Activated CD8-positive, alpha-beta T cell treated with anti-CD3 and anti-CD28 coated beads for 36 hours (primary cell): ENCODE results near the gene SMC5. TPM values are rescaled to one million over a fixed set of nuclear protein-coding genes. Genes with fewer than 3 reads are reported as not detected.

ENCODE experiments used
- ATAC-seq: fragments of 200-7000 bp; cut with Tn5 transposase; one replicate; pipeline ENCODE4 v1.10.0; 2021; ENCODE audit warnings: mild to moderate bottlenecking, moderate library complexity
- CTCF ChIA-PET: fragments of 350-600 bp; sonication (Branson Sonifier 250); formaldehyde crosslinking; loops from one replicate; lab custom pipeline; 2021; ENCODE audit warnings: antibody characterized with exemption; lab: Charles Lee
- POLR2A ChIA-PET: fragments of 350-600 bp; sonication (Branson Sonifier 250); formaldehyde crosslinking; loops from one replicate; lab custom pipeline; 2021; ENCODE audit warnings: antibody characterized with exemption; lab: Charles Lee
- DNase-seq: peaks from one replicate; pipeline ENCODE4 v3.0.0-alpha.2; 2020
- H3K27ac Mint-ChIP-seq: one replicate; pipeline ENCODE4 v1.8.0; 2021; ENCODE audit warnings: mild to moderate bottlenecking, mixed read lengths
- H3K27me3 Mint-ChIP-seq: one replicate; pipeline ENCODE4 v1.8.0; 2021; ENCODE audit warnings: mixed read lengths
- H3K36me3 Mint-ChIP-seq: one replicate; pipeline ENCODE4 v1.8.0; 2021; ENCODE audit warnings: low read depth, mixed read lengths
- H3K4me1 Mint-ChIP-seq: one replicate; pipeline ENCODE4 v1.8.0; 2021; ENCODE audit warnings: low read depth, mixed read lengths
- H3K4me3 Mint-ChIP-seq: one replicate; pipeline ENCODE4 v1.8.0; 2021; ENCODE audit warnings: mild to moderate bottlenecking, moderate library complexity, mixed read lengths
- H3K9me3 Mint-ChIP-seq: one replicate; pipeline ENCODE4 v1.8.0; 2021; ENCODE audit warnings: mixed read lengths
- CTCF ChIP-seq: fragments of 200-600 bp; IDR thresholded peaks from one replicate; pipeline ENCODE4 v1.8.0; 2022; ENCODE audit warnings: antibody characterized with exemption, mild to moderate bottlenecking
- intact Hi-C: fragments of 100-400 bp; cut with micrococcal nuclease; formaldehyde crosslinking; loops from one replicate; pipeline ENCODE4 v1.10.0; 2022
- total RNA-seq, 2 experiments: library from RNA; stranded (reverse); gene quantifications; one replicate each; pipeline ENCODE4 v1.2.3, GENCODE V29; 2021

The SMC5 gene
- total RNA-seq, 2 experiments from 2014 or later: 30.9 to 32.0 TPM

- DNase-seq: no peak
- Mint-ChIP-seq H3K27me3 (no peaks in the 10 kb centered on the region), H3K9me3 (no peaks in the 10 kb centered on the region), H3K27ac (peak overlapping the region; percentile 53), H3K4me1 (peaks cover 85% of the 10 kb centered on the region), H3K4me3 (no peak overlapping the region), H3K36me3 (peaks cover 5% of the 10 kb centered on the region)
- ChIA-PET CTCF (interaction anchor here (1.1 to 1.4 kb wide), 2 partner anchors 9 to 200 kb away, joined by 3 read pairs; no protein-coding TSS in a partner anchor), POLR2A (interaction anchor here (0.6 to 0.8 kb wide), 2 partner anchors 9 to 52 kb away, joined by 3 read pairs; no protein-coding TSS in a partner anchor)
- TF ChIP-seq CTCF: no peak
- intact Hi-C loops: no loop called here
- ATAC-seq: no peak
Observed at GRCh38 chr9:70402213-70402612, 143.4 kb downstream of the SMC5 start.

- intact Hi-C loops: no loop called here
- CTCF ChIA-PET: interaction anchor here (2.4 to 3.6 kb wide), 2 partner anchors 12 to 199 kb away, joined by 15 to 18 read pairs; no protein-coding TSS in a partner anchor
- H3K27me3 Mint-ChIP-seq: no peaks in the 10 kb centered on the region
- H3K27ac Mint-ChIP-seq: peak overlapping the region; percentile 83
- ATAC-seq (no peak), DNase-seq (no peak)
- H3K36me3 Mint-ChIP-seq: peaks cover 8% of the 10 kb centered on the region
- peaks cover 85% of the 10 kb centered on the region for H3K4me1 Mint-ChIP-seq
- POLR2A ChIA-PET: interaction anchor here (1.2 to 1.6 kb wide), 2 partner anchors 9 to 19 kb away, joined by 3 read pairs; no protein-coding TSS in a partner anchor
- TF ChIP-seq CTCF: no peak
- H3K9me3 Mint-ChIP-seq: no peaks in the 10 kb centered on the region
- H3K4me3 Mint-ChIP-seq: no peak overlapping the region
Observed at GRCh38 chr9:70403166-70403565, 144.4 kb downstream of the SMC5 start.

GRCh38 chr9:70403618-70404025 lies 144.8 kb downstream of the SMC5 start:
- Mint-ChIP-seq H3K27ac (peak overlapping the region; percentile 83), H3K4me1 (peaks cover 85% of the 10 kb centered on the region), H3K4me3 (no peak overlapping the region)

GRCh38 chr9:70404261-70404660 lies 145.5 kb downstream of the SMC5 start:
- Mint-ChIP-seq H3K4me3 (no peak overlapping the region), H3K9me3 (no peaks in the 10 kb centered on the region), H3K36me3 (peaks cover 8% of the 10 kb centered on the region), H3K27ac (peak overlapping the region; percentile 83), H3K4me1 (peaks cover 81% of the 10 kb centered on the region), H3K27me3 (no peaks in the 10 kb centered on the region)
- POLR2A ChIA-PET: interaction anchor here (1.2 to 2.8 kb wide), 3 partner anchors 8 to 20 kb away, joined by 3 to 8 read pairs (median 3); no protein-coding TSS in a partner anchor
- TF ChIP-seq CTCF: no peak
- intact Hi-C loops: no loop called here
- ATAC-seq: no peak
- DNase-seq: no peak
- CTCF ChIA-PET: interaction anchor here (2.0 to 3.6 kb wide), 4 partner anchors 10 to 198 kb away, joined by 5 to 18 read pairs (median 12); partner anchors contain the start of gene KLF9

More at GRCh38 chr9:70403618-70404025, 144.8 kb downstream of the SMC5 start:
- ChIA-PET CTCF (interaction anchor here (2.4 to 3.6 kb wide), 2 partner anchors 13 to 199 kb away, joined by 15 to 18 read pairs; no protein-coding TSS in a partner anchor), POLR2A (interaction anchor here (1.2 to 1.6 kb wide), 2 partner anchors 8 to 20 kb away, joined by 3 read pairs; no protein-coding TSS in a partner anchor)
- DNase-seq: no peak
- Mint-ChIP-seq H3K9me3 (no peaks in the 10 kb centered on the region), H3K36me3 (peaks cover 8% of the 10 kb centered on the region), H3K27me3 (no peaks in the 10 kb centered on the region)
- no peak for TF ChIP-seq CTCF
- no peak for ATAC-seq
- intact Hi-C loops: no loop called here

Other genes with a start within 250 kb of the SMC5 start
- not detected for gene MAMDC2, start 215.1 kb upstream of the SMC5 start, total RNA-seq
- gene KLF9, start 155.7 kb downstream of the SMC5 start, total RNA-seq: 10 to 100 TPM; 19.0 to 20.1 TPM